B cell (primary cell): ENCODE results near the gene ANGPTL8. TPM values are rescaled to one million over a fixed set of nuclear protein-coding genes. Genes with fewer than 3 reads are reported as not detected.

Experiments
- ATAC-seq: fragments of 200-7000 bp; cut with Tn5 transposase; one replicate; pipeline ENCODE4 v1.10.0; 2021; ENCODE audit warnings: low read depth, mild to moderate bottlenecking, moderate number of reproducible peaks, moderate library complexity
- CTCF ChIA-PET: fragments of 350-600 bp; sonication (Branson Sonifier 250); formaldehyde crosslinking; loops from one replicate; lab custom pipeline; 2021; ENCODE audit warnings: antibody characterized with exemption, inconsistent platforms; lab: Charles Lee
- POLR2A ChIA-PET: fragments of 350-600 bp; sonication (Branson Sonifier 250); formaldehyde crosslinking; loops from one replicate; lab custom pipeline; 2021; ENCODE audit warnings: antibody characterized with exemption; lab: Charles Lee
- DNase-seq: peaks from one replicate; pipeline ENCODE4 v3.0.0; 2013
- H2AFZ ChIP-seq: 2 replicates; pipeline ENCODE4 v1.6.1; 2012; ENCODE audit warnings: mild to moderate bottlenecking, low read depth, low read length; ENCODE audit not compliant: insufficient read depth, poor library complexity, severe bottlenecking
- H3K27ac ChIP-seq, 2 donors: 1 replicate in 1 of 2; 2 replicates in 1 of 2; pipeline ENCODE4 v1.5.1; 2012 to 2013; ENCODE audit warnings: low read length in 2 of 2, mild to moderate bottlenecking in 2 of 2, moderate library complexity in 1 of 2
- H3K27me3 ChIP-seq, 4 experiments: fragments of 200-600 bp in 1 of 4; sonication (generic) in 1 of 4; replicated peaks in 1 of 4; 1 replicate in 2 of 4; 2 replicates in 2 of 4; pipeline versions ENCODE4 v1.6.1 to v1.7.0; 2013 to 2016; ENCODE audit warnings: low read length in 3 of 4, mild to moderate bottlenecking in 2 of 4, mixed read lengths in 1 of 4, moderate library complexity in 1 of 4; ENCODE audit not compliant: insufficient read depth in 4 of 4, control insufficient read depth in 3 of 4; ENCODE audit errors: control extremely low read depth in 1 of 4
- H3K36me3 ChIP-seq, 2 experiments: replicated peaks in 1 of 2; 1 replicate in 1 of 2; 2 replicates in 1 of 2; pipeline versions ENCODE4 v1.6.1 to v1.7.1; 2013; ENCODE audit warnings: low read length in 1 of 2; ENCODE audit not compliant: insufficient read depth in 2 of 2, control insufficient read depth in 1 of 2; ENCODE audit errors: control extremely low read depth in 1 of 2, extremely low read depth in 1 of 2
- H3K4me1 ChIP-seq, 2 donors: fragments of 200-600 bp in 1 of 2; sonication (generic) in 1 of 2; 1 replicate in 1 of 2; 2 replicates in 1 of 2; pipeline versions ENCODE4 v1.5.1 to v1.6.1; 2013 to 2017; ENCODE audit warnings: low read length in 2 of 2; ENCODE audit not compliant: control insufficient read depth in 2 of 2, insufficient read depth in 2 of 2
- H3K4me2 ChIP-seq: replicated peaks from 2 replicates; pipeline ENCODE3; 2012; ENCODE audit warnings: mild to moderate bottlenecking, low read depth, low read length; ENCODE audit not compliant: poor library complexity, severe bottlenecking
- H3K4me3 ChIP-seq, 5 experiments: fragments of 200-600 bp in 1 of 5; sonication (generic) in 1 of 5; 1 replicate in 3 of 5; 2 replicates in 2 of 5; pipeline versions ENCODE4 v1.5.1 to v1.7.0; 2011 to 2016; ENCODE audit warnings: low read length in 4 of 5, mild to moderate bottlenecking in 4 of 5, low read depth in 2 of 5, control low read depth in 1 of 5, moderate library complexity in 1 of 5; ENCODE audit not compliant: insufficient read depth in 1 of 5; ENCODE audit errors: control extremely low read depth in 1 of 5, extremely low read depth in 1 of 5
- H3K79me2 ChIP-seq: fragments of 200-600 bp; sonication (generic); one replicate; pipeline ENCODE4 v1.6.0; 2016; ENCODE audit warnings: low read length; ENCODE audit not compliant: control insufficient read depth, insufficient read depth
- H3K9ac ChIP-seq: fragments of 200-600 bp; sonication (generic); 2 replicates; pipeline ENCODE4 v1.6.1; 2017; ENCODE audit warnings: mild to moderate bottlenecking, low read length, moderate library complexity
- H3K9me3 ChIP-seq, 3 donors: one replicate each; pipeline versions ENCODE4 v1.6.1 to v1.7.1; 2013; ENCODE audit warnings: low read length in 2 of 3; ENCODE audit not compliant: control insufficient read depth in 2 of 3, insufficient read depth in 1 of 3; ENCODE audit errors: control extremely low read depth in 1 of 3
- H4K20me1 ChIP-seq: 2 replicates; pipeline ENCODE4 v1.6.0; 2012; ENCODE audit warnings: mild to moderate bottlenecking, low read length; ENCODE audit not compliant: insufficient read depth, control insufficient read depth, poor library complexity, severe bottlenecking
- H3K27ac Mint-ChIP-seq: one replicate; pipeline ENCODE4 v1.8.0; 2021; ENCODE audit warnings: mixed read lengths
- H3K27me3 Mint-ChIP-seq: one replicate; pipeline ENCODE4 v1.8.0; 2021; ENCODE audit warnings: mixed read lengths
- H3K4me1 Mint-ChIP-seq: one replicate; pipeline ENCODE4 v1.8.0; 2021; ENCODE audit warnings: mixed read lengths
- H3K4me3 Mint-ChIP-seq: one replicate; pipeline ENCODE4 v1.8.0; 2021; ENCODE audit warnings: mixed read lengths
- H3K9me3 Mint-ChIP-seq: one replicate; pipeline ENCODE4 v1.8.0; 2022; ENCODE audit warnings: mixed read lengths; ENCODE audit not compliant: insufficient read depth
- EZH2 ChIP-seq: IDR thresholded peaks from 2 replicates; pipeline ENCODE4 v1.6.1; 2012; ENCODE audit warnings: borderline replicate concordance, low read depth, mild to moderate bottlenecking, moderate library complexity, low read length; ENCODE audit not compliant: insufficient read depth, poor library complexity, severe bottlenecking
- WGBS: methylation state at CpG from one replicate; pipeline ENCODE4 v1.1.5; 2013; ENCODE audit warnings: missing lambda C conversion rate; ENCODE audit not compliant: insufficient coverage; 5-methylcytosine and 5-hydroxymethylcytosine counted together
- intact Hi-C: fragments of 100-400 bp; cut with micrococcal nuclease; formaldehyde crosslinking; loops from one replicate; pipeline ENCODE4 v1.10.0; 2022
- polyA plus RNA-seq: library from polyadenylated mRNA; depleted of rRNA; stranded (reverse); fragments of >200 nt; gene quantifications from 2 replicates; pipeline ENCODE4 v1.2.3, GENCODE V29; 2012
- total RNA-seq, 2 donors: library from RNA; stranded (reverse); fragments of 120-200 nt in 1 of 2; gene quantifications; 1 replicate in 1 of 2; 2 replicates in 1 of 2; pipeline versions ENCODE4 v1.2.3 to v1.2.4, GENCODE V29; 2013 to 2022
- TF ChIP-seq, protein P1 (sequence below): fragments of 200-600 bp; IDR thresholded peaks from one replicate; pipeline ENCODE4 v1.8.0; 2022; ENCODE audit warnings: antibody characterized with exemption, mild to moderate bottlenecking

The ANGPTL8 gene
- total and polyA plus RNA-seq, 2 donors (not counting 1 experiment from before 2014, with no cell fraction given), result not detected

DNA sequence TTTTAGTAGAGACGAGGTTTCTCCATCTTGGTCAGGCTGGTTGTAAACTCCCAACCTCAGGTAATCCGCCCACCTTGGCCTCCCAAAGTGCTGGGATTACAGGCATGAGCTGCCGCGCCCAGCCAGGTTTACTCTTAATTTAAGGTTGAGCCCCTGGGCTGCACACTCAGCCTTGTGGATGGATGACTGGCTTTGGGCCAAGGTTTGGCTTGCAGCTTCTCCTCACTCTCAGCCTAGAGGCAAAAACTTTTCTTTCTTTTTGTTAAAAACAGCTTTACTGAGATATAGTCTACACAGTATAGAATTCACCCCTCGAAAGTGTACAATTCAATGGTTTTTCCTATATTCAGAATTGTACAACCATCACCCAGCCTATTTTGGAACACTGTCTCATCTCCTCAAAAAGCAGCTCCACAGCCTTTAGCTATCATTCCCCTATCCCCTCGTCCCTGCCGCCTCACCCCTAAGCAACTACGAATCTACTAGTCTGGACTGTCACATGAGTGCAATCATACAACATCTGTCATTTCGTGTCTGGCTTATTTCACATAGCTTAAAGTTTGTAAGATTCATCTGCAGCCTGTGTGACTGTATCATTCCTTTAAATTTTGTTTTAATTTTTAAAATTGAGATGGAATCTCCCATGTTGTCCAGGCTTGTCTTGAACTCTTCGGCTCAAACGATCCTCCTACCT, 42.1 kb downstream of the ANGPTL8 start:
- DNase-seq (no peak), ATAC-seq (no peak)
- no peak overlapping the region for H2AFZ ChIP-seq
- CTCF ChIA-PET, result interaction anchor here (0.6 kb wide), 1 partner anchor 48 kb away, joined by 4 read pairs; no protein-coding TSS in a partner anchor
- intact Hi-C loops, result no loop called here
- Mint-ChIP-seq H3K9me3 (peaks cover 3% of the 10 kb centered on the region), H3K27me3 (peaks cover 10% of the 10 kb centered on the region), H3K4me1 (peaks cover 7% of the 10 kb centered on the region), H3K27ac (no peak overlapping the region), H3K4me3 (no peak overlapping the region)
- 85% methylated on average over 9 of the region's 11 CpGs for WGBS
- POLR2A ChIA-PET, result no interaction called here
- H3K9me3 ChIP-seq, result peaks cover 0 to 38% (median 0%) of the 10 kb centered on the region in 3 donors
- peaks cover 0 to 13% (median 2%) of the 10 kb centered on the region in 4 experiments for H3K27me3 ChIP-seq
- no peaks in the 10 kb centered on the region for H3K36me3 ChIP-seq
- H3K79me2 ChIP-seq, result no peaks in the 10 kb centered on the region
- H3K4me3 ChIP-seq, result no peak overlapping the region
- H3K9ac ChIP-seq, result no peak overlapping the region
- TF ChIP-seq, protein P1, sequence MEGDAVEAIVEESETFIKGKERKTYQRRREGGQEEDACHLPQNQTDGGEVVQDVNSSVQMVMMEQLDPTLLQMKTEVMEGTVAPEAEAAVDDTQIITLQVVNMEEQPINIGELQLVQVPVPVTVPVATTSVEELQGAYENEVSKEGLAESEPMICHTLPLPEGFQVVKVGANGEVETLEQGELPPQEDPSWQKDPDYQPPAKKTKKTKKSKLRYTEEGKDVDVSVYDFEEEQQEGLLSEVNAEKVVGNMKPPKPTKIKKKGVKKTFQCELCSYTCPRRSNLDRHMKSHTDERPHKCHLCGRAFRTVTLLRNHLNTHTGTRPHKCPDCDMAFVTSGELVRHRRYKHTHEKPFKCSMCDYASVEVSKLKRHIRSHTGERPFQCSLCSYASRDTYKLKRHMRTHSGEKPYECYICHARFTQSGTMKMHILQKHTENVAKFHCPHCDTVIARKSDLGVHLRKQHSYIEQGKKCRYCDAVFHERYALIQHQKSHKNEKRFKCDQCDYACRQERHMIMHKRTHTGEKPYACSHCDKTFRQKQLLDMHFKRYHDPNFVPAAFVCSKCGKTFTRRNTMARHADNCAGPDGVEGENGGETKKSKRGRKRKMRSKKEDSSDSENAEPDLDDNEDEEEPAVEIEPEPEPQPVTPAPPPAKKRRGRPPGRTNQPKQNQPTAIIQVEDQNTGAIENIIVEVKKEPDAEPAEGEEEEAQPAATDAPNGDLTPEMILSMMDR, result no peak
- TF ChIP-seq EZH2, result no peak
- no peaks in the 10 kb centered on the region for H4K20me1 ChIP-seq
- H3K4me1 ChIP-seq, result peaks cover 5 to 10% of the 10 kb centered on the region in 2 donors
- no peak overlapping the region for H3K4me2 ChIP-seq
- no peak overlapping the region for H3K27ac ChIP-seq

DNA sequence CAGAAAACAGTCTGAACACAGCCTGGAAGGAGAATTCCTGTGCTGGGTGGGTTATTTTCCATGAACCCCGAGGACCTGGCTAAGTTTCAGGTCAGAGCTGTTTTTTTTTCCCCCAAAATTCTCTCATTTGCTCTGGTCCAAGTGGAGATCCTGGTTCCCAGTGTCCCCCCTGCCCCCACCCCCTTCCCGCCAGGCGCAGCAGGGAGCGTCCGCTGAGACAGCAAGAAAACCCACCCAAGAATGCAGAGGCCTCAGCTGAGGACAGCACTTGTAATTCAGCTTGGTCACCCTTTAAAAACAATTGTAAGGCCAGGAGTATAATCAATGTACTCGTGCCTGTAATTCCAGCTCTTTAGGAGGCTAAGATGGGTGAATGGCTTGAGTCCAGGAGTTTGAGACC, 45.1 kb downstream of the ANGPTL8 start:
- Histone ChIP-seq H3K4me3 (no peak overlapping the region), H4K20me1 (no peaks in the 10 kb centered on the region), H3K27me3 (peaks cover 0 to 7% (median under 1%) of the 10 kb centered on the region in 4 experiments), H3K9me3 (peaks cover 0 to 9% (median 0%) of the 10 kb centered on the region in 3 donors), H3K9ac (no peak overlapping the region), H3K4me2 (no peak overlapping the region), H3K79me2 (no peaks in the 10 kb centered on the region), H2AFZ (no peak overlapping the region), H3K36me3 (no peaks in the 10 kb centered on the region), H3K4me1 (peaks cover 5 to 9% of the 10 kb centered on the region in 2 donors), H3K27ac (no peak overlapping the region)
- H3K9me3 Mint-ChIP-seq, result peaks cover 2% of the 10 kb centered on the region
- peaks cover 13% of the 10 kb centered on the region for H3K27me3 Mint-ChIP-seq
- TF ChIP-seq, protein P1, result no peak
- TF ChIP-seq EZH2, result no peak
- peaks cover 5% of the 10 kb centered on the region for H3K4me1 Mint-ChIP-seq
- no peak for DNase-seq
- WGBS, result 98% methylated on average over 5 of the region's 6 CpGs
- H3K27ac Mint-ChIP-seq, result no peak overlapping the region
- ChIA-PET CTCF (no interaction called here), POLR2A (no interaction called here)
- no peak for ATAC-seq
- H3K4me3 Mint-ChIP-seq, result no peak overlapping the region
- intact Hi-C loops, result no loop called here
